Measurements from ENCODE around the gene PACRG. TPM values are rescaled to one million over a fixed set of nuclear protein-coding genes. Genes with fewer than 3 reads are reported as not detected.

The PACRG gene
- total RNA-seq, 2 experiments from 2014 or later, result 0.66 to 0.81 TPM

DNA sequence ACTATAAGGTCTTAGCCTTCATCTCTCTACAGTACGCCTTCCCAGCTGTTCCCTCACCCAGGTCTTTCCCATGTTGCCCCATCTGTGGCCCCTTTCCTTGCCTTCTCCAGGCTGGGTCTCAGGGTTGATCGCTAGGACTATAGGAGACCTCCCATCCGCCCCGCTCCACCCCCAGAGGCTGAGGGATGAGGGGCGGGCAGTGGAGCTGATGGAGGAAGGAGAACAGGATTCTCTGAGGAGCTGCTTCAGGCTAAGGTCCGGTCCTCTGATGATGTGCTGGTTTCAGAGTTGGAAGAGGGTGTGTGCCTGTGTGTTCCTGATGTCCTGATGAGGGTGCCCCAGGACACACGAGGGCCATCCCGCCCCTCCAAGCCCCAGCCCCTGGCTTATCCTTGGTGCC, 531.9 kb downstream of the PACRG start:
- H3K36me3 ChIP-seq (ENCODE audit: insufficient read depth, low read length), result no peaks in the 10 kb centered on the region
- no peak overlapping the region for H3K4me3 ChIP-seq (ENCODE audit: low read length)
- CTCF ChIA-PET, result no interaction called here
- no peaks in the 10 kb centered on the region for H3K9me3 Mint-ChIP-seq
- ATAC-seq (ENCODE audit: poor library complexity) (no peak), DNase-seq (no peak)
- no peaks in the 10 kb centered on the region for H3K27me3 ChIP-seq (ENCODE audit: control insufficient read depth in 1 of 2, insufficient read depth in 2 of 2, low read length in 2 of 2)
- TF ChIP-seq, protein P1, sequence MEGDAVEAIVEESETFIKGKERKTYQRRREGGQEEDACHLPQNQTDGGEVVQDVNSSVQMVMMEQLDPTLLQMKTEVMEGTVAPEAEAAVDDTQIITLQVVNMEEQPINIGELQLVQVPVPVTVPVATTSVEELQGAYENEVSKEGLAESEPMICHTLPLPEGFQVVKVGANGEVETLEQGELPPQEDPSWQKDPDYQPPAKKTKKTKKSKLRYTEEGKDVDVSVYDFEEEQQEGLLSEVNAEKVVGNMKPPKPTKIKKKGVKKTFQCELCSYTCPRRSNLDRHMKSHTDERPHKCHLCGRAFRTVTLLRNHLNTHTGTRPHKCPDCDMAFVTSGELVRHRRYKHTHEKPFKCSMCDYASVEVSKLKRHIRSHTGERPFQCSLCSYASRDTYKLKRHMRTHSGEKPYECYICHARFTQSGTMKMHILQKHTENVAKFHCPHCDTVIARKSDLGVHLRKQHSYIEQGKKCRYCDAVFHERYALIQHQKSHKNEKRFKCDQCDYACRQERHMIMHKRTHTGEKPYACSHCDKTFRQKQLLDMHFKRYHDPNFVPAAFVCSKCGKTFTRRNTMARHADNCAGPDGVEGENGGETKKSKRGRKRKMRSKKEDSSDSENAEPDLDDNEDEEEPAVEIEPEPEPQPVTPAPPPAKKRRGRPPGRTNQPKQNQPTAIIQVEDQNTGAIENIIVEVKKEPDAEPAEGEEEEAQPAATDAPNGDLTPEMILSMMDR (IDR thresholded peaks at IDR 0.05), result no peak
- peaks cover 9% of the 10 kb centered on the region for H3K27me3 Mint-ChIP-seq
- H3K9me3 ChIP-seq (ENCODE audit: control insufficient read depth in 1 of 2, insufficient read depth in 1 of 2, low read length in 2 of 2), result no peaks in the 10 kb centered on the region
- H3K4me1 ChIP-seq (ENCODE audit: insufficient read depth, low read length), result peaks cover 7% of the 10 kb centered on the region
- POLR2A ChIA-PET, result no interaction called here
- H3K36me3 Mint-ChIP-seq (ENCODE audit: low read depth), result no peaks in the 10 kb centered on the region
- no peaks in the 10 kb centered on the region for H3K4me1 Mint-ChIP-seq (ENCODE audit: low read depth)
- H3K27ac ChIP-seq (ENCODE audit: low read depth in 1 of 2, low read length in 2 of 2), result no peak overlapping the region
- intact Hi-C loops (cut with DNase I, micrococcal nuclease), result no loop called here
- no peak overlapping the region for H3K27ac Mint-ChIP-seq
- no peak overlapping the region for H3K4me3 Mint-ChIP-seq

DNA sequence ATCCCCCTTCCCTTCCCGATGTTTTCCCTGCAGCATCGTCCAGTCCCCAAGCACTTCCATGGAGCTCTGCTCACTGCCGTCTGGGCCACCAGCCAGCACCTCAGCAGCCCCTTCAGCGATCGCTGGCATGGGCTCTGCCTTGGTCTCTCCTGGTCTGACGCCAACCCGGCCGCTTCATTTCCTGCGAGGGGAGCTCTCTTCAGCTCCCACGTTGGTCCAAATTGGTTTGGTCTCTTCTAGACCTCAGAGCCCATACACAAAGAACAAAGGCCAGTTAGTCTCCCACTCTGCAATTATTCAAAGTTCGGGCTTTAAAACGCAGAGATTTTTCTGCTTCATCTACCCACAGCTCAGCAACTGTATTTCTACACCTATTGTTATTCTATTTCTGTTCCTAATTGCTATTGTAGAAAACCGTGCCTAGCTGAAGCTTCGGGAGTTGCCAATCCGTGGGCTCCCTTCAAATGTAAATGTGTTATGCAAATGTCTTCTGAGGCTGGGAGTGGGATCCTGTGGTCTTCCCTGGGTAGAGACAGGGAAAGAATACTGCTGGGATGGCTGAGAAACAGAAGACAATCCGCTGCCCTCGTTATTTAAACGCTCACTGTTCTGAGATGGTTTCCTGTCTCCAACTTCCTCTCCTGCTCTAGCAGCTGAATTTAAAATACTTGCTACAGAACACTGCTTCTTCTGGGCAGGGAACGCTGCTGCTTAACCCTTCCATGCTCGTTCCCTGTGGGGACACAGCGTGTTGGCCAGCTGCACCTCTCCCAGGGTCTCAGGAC, 532.5 kb downstream of the PACRG start:
- H3K36me3 ChIP-seq (ENCODE audit: insufficient read depth, low read length), result no peaks in the 10 kb centered on the region
- H3K9me3 ChIP-seq (ENCODE audit: control insufficient read depth in 1 of 2, insufficient read depth in 1 of 2, low read length in 2 of 2), result no peaks in the 10 kb centered on the region
- H3K27ac Mint-ChIP-seq, result no peak overlapping the region
- H3K4me3 Mint-ChIP-seq, result no peak overlapping the region
- intact Hi-C loops (cut with DNase I, micrococcal nuclease), result no loop called here
- no peak overlapping the region for H3K4me3 ChIP-seq (ENCODE audit: low read length)
- DNase-seq, result no peak
- no peaks in the 10 kb centered on the region for H3K27me3 ChIP-seq (ENCODE audit: control insufficient read depth in 1 of 2, insufficient read depth in 2 of 2, low read length in 2 of 2)
- TF ChIP-seq, protein P1 (IDR thresholded peaks at IDR 0.05), result no peak
- POLR2A ChIA-PET, result no interaction called here
- ATAC-seq (ENCODE audit: poor library complexity), result no peak
- no peak overlapping the region for H3K27ac ChIP-seq (ENCODE audit: low read depth in 1 of 2, low read length in 2 of 2)
- H3K9me3 Mint-ChIP-seq, result no peaks in the 10 kb centered on the region
- peaks cover 11% of the 10 kb centered on the region for H3K27me3 Mint-ChIP-seq
- H3K36me3 Mint-ChIP-seq (ENCODE audit: low read depth), result no peaks in the 10 kb centered on the region
- H3K4me1 ChIP-seq (ENCODE audit: insufficient read depth, low read length), result peaks cover 7% of the 10 kb centered on the region
- no peaks in the 10 kb centered on the region for H3K4me1 Mint-ChIP-seq (ENCODE audit: low read depth)
- CTCF ChIA-PET, result no interaction called here

DNA sequence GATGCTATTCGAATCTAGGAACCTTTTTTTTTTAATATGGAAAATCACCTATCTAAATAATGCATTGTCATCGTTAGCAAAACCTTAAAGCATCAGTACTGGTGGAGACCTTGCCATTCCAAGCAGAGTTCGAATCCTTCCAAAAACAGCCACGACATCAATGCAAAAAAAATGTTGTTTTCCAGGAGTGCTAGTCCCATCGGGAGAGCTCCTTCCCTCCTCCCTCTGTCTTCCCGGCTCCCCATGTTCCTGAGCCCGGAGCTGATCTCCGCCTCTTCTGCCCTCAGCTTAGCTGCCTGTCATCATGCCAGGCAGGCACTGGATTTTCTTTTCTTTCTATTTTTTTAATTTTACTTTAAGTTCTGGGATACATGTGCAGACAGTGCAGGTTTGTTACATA, 533.1 kb downstream of the PACRG start:
- no peak overlapping the region for H3K4me3 Mint-ChIP-seq
- H3K4me1 Mint-ChIP-seq (ENCODE audit: low read depth), result no peaks in the 10 kb centered on the region
- H3K9me3 Mint-ChIP-seq, result no peaks in the 10 kb centered on the region
- Histone ChIP-seq H3K27ac (ENCODE audit: low read depth in 1 of 2, low read length in 2 of 2) (no peak overlapping the region), H3K36me3 (ENCODE audit: insufficient read depth, low read length) (no peaks in the 10 kb centered on the region), H3K9me3 (ENCODE audit: control insufficient read depth in 1 of 2, insufficient read depth in 1 of 2, low read length in 2 of 2) (no peaks in the 10 kb centered on the region), H3K4me3 (ENCODE audit: low read length) (no peak overlapping the region), H3K27me3 (ENCODE audit: control insufficient read depth in 1 of 2, insufficient read depth in 2 of 2, low read length in 2 of 2) (no peaks in the 10 kb centered on the region), H3K4me1 (ENCODE audit: insufficient read depth, low read length) (peaks cover 7% of the 10 kb centered on the region)
- ChIA-PET CTCF (no interaction called here), POLR2A (no interaction called here)
- H3K36me3 Mint-ChIP-seq (ENCODE audit: low read depth), result no peaks in the 10 kb centered on the region
- ATAC-seq (ENCODE audit: poor library complexity) (no peak), DNase-seq (no peak)
- H3K27ac Mint-ChIP-seq, result no peak overlapping the region
- TF ChIP-seq, protein P1 (IDR thresholded peaks at IDR 0.05), result no peak
- peaks cover 11% of the 10 kb centered on the region for H3K27me3 Mint-ChIP-seq
- intact Hi-C loops (cut with DNase I, micrococcal nuclease), result no loop called here
